Measurements from ENCODE around the gene VAV1.

DNA sequence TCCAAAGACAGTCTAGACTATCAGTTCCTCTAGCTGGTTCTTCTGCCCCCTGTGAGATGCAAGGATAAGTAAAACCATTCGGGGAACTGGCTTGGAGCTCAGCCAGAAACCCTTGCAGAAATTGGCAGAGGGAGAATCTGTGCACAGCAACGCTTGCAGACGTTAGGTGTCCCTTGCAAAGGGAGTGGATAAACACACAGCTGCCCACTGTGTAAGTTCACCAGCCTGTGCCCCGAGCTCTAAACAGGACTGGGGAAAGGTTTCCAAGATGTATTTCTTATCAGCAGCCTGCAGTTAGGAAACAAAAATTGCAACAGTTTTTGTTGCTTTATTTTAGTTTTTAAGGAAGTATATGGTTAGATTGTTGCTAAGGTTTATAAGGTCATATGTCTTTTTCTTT, 95.8 kb downstream of the VAV1 start:
- TF ChIP-seq, protein P1, sequence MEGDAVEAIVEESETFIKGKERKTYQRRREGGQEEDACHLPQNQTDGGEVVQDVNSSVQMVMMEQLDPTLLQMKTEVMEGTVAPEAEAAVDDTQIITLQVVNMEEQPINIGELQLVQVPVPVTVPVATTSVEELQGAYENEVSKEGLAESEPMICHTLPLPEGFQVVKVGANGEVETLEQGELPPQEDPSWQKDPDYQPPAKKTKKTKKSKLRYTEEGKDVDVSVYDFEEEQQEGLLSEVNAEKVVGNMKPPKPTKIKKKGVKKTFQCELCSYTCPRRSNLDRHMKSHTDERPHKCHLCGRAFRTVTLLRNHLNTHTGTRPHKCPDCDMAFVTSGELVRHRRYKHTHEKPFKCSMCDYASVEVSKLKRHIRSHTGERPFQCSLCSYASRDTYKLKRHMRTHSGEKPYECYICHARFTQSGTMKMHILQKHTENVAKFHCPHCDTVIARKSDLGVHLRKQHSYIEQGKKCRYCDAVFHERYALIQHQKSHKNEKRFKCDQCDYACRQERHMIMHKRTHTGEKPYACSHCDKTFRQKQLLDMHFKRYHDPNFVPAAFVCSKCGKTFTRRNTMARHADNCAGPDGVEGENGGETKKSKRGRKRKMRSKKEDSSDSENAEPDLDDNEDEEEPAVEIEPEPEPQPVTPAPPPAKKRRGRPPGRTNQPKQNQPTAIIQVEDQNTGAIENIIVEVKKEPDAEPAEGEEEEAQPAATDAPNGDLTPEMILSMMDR (IDR thresholded peaks at IDR 0.05) = no peak
- TF ChIP-seq POLR2A (IDR thresholded peaks at IDR 0.05) = no peak

All from ovary (tissue), 3 donors.